ENCODE results near the gene DGKG. TPM values are rescaled to one million over a fixed set of nuclear protein-coding genes. Genes with fewer than 3 reads are reported as not detected.

DGKG gene
- total RNA-seq, 4 donors from 2014 or later, result 1.1 to 9.5 (median 1.7) TPM

GRCh38 chr3:186330772-186331460 lies 31.1 kb downstream of the DGKG start:
- TF ChIP-seq CTCF (IDR thresholded peaks at IDR 0.05), result no peak
- DNase-seq (ENCODE audit: low spot score in 2 of 2), result no peak
- intact Hi-C loops (cut with DNase I; ENCODE audit: low total_unique reads), result no loop called here
- no peak overlapping the region for H3K4me3 ChIP-seq (ENCODE audit: low read depth, poor library complexity, severe bottlenecking)
- 56 to 57% methylated on average over 6 of the region's 6 CpGs for WGBS, 2 donors

GRCh38 chr3:186329589-186329988 lies 32.4 kb downstream of the DGKG start:
- no peak for TF ChIP-seq CTCF (IDR thresholded peaks at IDR 0.05)
- TF ChIP-seq POLR2A (IDR thresholded peaks at IDR 0.05), result no peak
- WGBS, 2 donors, result 80 to 83% methylated on average over 1 of the region's 1 CpG
- no peak overlapping the region for H3K4me3 ChIP-seq (ENCODE audit: low read depth, poor library complexity, severe bottlenecking)
- no peak for DNase-seq (ENCODE audit: low spot score in 2 of 2)
- intact Hi-C loops (cut with DNase I; ENCODE audit: low total_unique reads), result no loop called here

- H3K4me3 ChIP-seq (ENCODE audit: low read depth, poor library complexity, severe bottlenecking), result no peak overlapping the region
- no peak for TF ChIP-seq POLR2A (IDR thresholded peaks at IDR 0.05)
- TF ChIP-seq CTCF (IDR thresholded peaks at IDR 0.05), result no peak
- intact Hi-C loops (cut with DNase I; ENCODE audit: low total_unique reads), result no loop called here
- 85 to 90% methylated on average over 2 of the region's 2 CpGs for WGBS, 2 donors
- DNase-seq (ENCODE audit: low spot score in 2 of 2), result no peak
Measured at GRCh38 chr3:186327912-186328487, 34.0 kb downstream of the DGKG start.

GRCh38 chr3:186322761-186323160 lies 39.3 kb downstream of the DGKG start:
- no peak overlapping the region for H3K4me3 ChIP-seq (ENCODE audit: low read depth, poor library complexity, severe bottlenecking)
- intact Hi-C loops (cut with DNase I; ENCODE audit: low total_unique reads), result no loop called here
- 77 to 78% methylated on average over 5 of the region's 5 CpGs for WGBS, 2 donors
- DNase-seq (ENCODE audit: low spot score in 2 of 2), result no peak
- TF ChIP-seq CTCF (IDR thresholded peaks at IDR 0.05) (no peak), POLR2A (IDR thresholded peaks at IDR 0.05) (no peak)

GRCh38 chr3:186321746-186322145 lies 40.3 kb downstream of the DGKG start:
- no peak for DNase-seq (ENCODE audit: low spot score in 2 of 2)
- no peak overlapping the region for H3K4me3 ChIP-seq (ENCODE audit: low read depth, poor library complexity, severe bottlenecking)
- WGBS, 2 donors, result 86 to 91% methylated on average over 3 of the region's 3 CpGs
- no peak for TF ChIP-seq CTCF (IDR thresholded peaks at IDR 0.05)
- no peak for TF ChIP-seq POLR2A (IDR thresholded peaks at IDR 0.05)
- intact Hi-C loops (cut with DNase I; ENCODE audit: low total_unique reads), result no loop called here

Measured in lower leg skin (tissue), 4 donors.